Measurements from ENCODE around the gene HLA-DMB.

HLA-DMB gene

DNA sequence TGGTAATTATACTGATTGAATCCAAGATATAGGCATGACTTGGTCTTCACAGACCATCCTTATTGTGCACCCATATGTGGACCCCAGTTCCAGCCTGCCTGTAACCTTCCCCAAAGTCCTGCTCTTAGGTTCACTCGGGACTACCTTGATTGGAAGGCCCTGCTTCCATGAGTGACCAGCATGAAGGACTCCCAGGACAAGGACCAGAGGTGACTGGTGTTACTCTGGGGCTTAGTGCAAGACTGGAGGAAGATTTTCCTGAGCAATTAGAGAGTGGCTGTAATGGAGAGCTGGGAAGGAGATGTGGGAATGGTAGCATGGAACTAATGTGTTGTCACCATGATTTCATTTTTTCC, 42.6 kb upstream of the HLA-DMB start:
- Histone ChIP-seq H3K27ac (replicated peaks) (no peak overlapping the region), H3K4me3 (replicated peaks; ENCODE audit: insufficient read depth, low read length) (no peak overlapping the region), H3K27me3 (ENCODE audit: insufficient read depth, poor library complexity, severe bottlenecking) (no peaks in the 10 kb centered on the region)
- DNase-seq (ENCODE audit: low read depth in 1 of 2, low spot score in 1 of 2): no peak
- no peak for TF ChIP-seq SPI1 (IDR thresholded peaks at IDR 0.05; ENCODE audit: borderline replicate concordance, low read depth)
- TF ChIP-seq POLR2AphosphoS5 (IDR thresholded peaks at IDR 0.05; ENCODE audit: low read depth): no peak
- TF ChIP-seq GABPA (IDR thresholded peaks at IDR 0.05; ENCODE audit: low read depth): no peak
- TF ChIP-seq, protein P1, sequence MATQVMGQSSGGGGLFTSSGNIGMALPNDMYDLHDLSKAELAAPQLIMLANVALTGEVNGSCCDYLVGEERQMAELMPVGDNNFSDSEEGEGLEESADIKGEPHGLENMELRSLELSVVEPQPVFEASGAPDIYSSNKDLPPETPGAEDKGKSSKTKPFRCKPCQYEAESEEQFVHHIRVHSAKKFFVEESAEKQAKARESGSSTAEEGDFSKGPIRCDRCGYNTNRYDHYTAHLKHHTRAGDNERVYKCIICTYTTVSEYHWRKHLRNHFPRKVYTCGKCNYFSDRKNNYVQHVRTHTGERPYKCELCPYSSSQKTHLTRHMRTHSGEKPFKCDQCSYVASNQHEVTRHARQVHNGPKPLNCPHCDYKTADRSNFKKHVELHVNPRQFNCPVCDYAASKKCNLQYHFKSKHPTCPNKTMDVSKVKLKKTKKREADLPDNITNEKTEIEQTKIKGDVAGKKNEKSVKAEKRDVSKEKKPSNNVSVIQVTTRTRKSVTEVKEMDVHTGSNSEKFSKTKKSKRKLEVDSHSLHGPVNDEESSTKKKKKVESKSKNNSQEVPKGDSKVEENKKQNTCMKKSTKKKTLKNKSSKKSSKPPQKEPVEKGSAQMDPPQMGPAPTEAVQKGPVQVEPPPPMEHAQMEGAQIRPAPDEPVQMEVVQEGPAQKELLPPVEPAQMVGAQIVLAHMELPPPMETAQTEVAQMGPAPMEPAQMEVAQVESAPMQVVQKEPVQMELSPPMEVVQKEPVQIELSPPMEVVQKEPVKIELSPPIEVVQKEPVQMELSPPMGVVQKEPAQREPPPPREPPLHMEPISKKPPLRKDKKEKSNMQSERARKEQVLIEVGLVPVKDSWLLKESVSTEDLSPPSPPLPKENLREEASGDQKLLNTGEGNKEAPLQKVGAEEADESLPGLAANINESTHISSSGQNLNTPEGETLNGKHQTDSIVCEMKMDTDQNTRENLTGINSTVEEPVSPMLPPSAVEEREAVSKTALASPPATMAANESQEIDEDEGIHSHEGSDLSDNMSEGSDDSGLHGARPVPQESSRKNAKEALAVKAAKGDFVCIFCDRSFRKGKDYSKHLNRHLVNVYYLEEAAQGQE (IDR thresholded peaks at IDR 0.05; ENCODE audit: insufficient replicate concordance, low read depth): no peak
- TF ChIP-seq, protein P2, sequence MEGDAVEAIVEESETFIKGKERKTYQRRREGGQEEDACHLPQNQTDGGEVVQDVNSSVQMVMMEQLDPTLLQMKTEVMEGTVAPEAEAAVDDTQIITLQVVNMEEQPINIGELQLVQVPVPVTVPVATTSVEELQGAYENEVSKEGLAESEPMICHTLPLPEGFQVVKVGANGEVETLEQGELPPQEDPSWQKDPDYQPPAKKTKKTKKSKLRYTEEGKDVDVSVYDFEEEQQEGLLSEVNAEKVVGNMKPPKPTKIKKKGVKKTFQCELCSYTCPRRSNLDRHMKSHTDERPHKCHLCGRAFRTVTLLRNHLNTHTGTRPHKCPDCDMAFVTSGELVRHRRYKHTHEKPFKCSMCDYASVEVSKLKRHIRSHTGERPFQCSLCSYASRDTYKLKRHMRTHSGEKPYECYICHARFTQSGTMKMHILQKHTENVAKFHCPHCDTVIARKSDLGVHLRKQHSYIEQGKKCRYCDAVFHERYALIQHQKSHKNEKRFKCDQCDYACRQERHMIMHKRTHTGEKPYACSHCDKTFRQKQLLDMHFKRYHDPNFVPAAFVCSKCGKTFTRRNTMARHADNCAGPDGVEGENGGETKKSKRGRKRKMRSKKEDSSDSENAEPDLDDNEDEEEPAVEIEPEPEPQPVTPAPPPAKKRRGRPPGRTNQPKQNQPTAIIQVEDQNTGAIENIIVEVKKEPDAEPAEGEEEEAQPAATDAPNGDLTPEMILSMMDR (IDR thresholded peaks at IDR 0.05; ENCODE audit: insufficient read depth, low read length): no peak

DNA sequence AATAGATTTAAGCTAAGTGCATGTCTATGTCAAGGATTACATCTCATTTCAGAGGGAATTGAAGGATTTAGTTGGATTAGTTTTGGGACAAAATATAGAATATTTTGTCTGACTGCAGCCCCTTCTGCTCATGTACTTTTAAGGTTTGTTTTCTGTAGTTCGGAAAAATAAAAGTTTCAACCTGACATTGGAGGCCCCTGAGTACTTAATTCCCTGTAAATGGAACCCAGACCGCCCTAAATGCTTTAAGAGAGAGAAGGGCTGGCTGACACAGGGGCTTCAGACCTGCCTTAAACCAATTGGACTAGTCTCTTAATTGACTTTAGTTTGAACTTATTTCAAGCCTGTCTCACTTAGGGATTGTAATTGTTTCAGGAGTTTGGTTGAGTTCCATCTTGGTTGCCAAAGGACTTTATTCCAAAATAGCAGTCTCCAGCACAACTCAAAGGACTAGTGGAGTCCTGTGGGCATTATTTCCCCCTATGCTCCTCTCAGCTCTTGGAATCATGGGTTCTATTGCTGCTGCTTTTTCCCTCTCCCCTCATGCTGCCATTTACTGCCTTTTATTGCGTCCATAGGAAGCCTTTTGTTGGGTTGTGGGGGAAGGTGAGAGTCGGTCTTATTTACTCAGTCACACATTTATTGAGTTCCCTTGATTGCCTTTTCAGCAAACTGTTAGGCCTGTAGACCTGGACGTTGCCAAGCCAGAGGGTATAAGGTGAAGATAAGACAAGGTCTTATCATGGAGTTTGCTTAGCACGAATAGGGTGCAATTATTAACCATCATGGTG, 42.1 kb upstream of the HLA-DMB start:
- no peak for DNase-seq (ENCODE audit: low read depth in 1 of 2, low spot score in 1 of 2)
- Histone ChIP-seq H3K27me3 (ENCODE audit: insufficient read depth, poor library complexity, severe bottlenecking) (no peaks in the 10 kb centered on the region), H3K4me3 (replicated peaks; ENCODE audit: insufficient read depth, low read length) (no peak overlapping the region), H3K27ac (replicated peaks) (no peak overlapping the region)
- TF ChIP-seq SPI1 (IDR thresholded peaks at IDR 0.05; ENCODE audit: borderline replicate concordance, low read depth) (no peak), GABPA (IDR thresholded peaks at IDR 0.05; ENCODE audit: low read depth) (no peak), POLR2AphosphoS5 (IDR thresholded peaks at IDR 0.05; ENCODE audit: low read depth) (no peak; the same call in 1 of the 2 replicates)
- TF ChIP-seq, protein P1 (IDR thresholded peaks at IDR 0.05; ENCODE audit: insufficient replicate concordance, low read depth): no peak
- TF ChIP-seq, protein P2 (IDR thresholded peaks at IDR 0.05; ENCODE audit: insufficient read depth, low read length): no peak

DNA sequence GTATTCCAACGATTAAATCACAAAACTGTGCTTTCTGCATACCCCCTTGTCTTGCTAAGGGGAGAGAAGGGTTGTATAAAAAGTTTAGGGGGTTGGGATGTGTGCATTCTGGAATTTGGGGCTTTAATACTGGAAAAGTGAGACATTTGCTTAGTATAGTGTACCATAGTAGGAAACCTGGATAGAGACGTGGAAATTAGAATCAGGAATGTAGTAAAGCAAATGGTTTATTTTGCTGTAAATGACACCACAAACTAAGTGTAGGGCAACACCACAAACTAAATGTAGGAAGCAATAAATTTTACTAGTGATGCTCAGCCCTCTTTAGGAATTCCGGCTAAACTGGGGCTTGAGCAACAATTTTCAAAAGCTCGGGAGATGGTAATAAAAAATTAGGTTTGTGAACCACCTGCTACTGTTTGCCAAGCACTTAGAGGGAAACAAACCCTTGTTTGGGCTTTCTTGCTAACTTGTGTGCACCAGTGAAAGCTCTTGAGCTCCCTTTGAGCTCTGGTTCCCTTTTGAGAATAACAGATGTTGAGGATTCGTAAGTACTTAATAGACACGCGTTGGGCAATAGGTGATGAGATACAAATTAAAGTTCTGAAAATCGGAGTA, 41.4 kb upstream of the HLA-DMB start:
- no peaks in the 10 kb centered on the region for H3K27me3 ChIP-seq (ENCODE audit: insufficient read depth, poor library complexity, severe bottlenecking)
- TF ChIP-seq POLR2AphosphoS5 (IDR thresholded peaks at IDR 0.05; ENCODE audit: low read depth): no peak; the same call in none of the 2 replicates
- TF ChIP-seq, protein P1 (IDR thresholded peaks at IDR 0.05; ENCODE audit: insufficient replicate concordance, low read depth): no peak
- no peak for TF ChIP-seq SPI1 (IDR thresholded peaks at IDR 0.05; ENCODE audit: borderline replicate concordance, low read depth)
- TF ChIP-seq, protein P2 (IDR thresholded peaks at IDR 0.05; ENCODE audit: insufficient read depth, low read length): no peak
- no peak for TF ChIP-seq GABPA (IDR thresholded peaks at IDR 0.05; ENCODE audit: low read depth)
- H3K4me3 ChIP-seq (replicated peaks; ENCODE audit: insufficient read depth, low read length): no peak overlapping the region
- no peak overlapping the region for H3K27ac ChIP-seq (replicated peaks)
- no peak for DNase-seq (ENCODE audit: low read depth in 1 of 2, low spot score in 1 of 2)
